Measurements from ENCODE around the gene SLC35E4.
"Not testable (repeated sequence)": the region's sequence is repeated elsewhere in the genome, so short reads cannot be mapped to it uniquely, and the experiment has no call there.

SLC35E4 gene

GRCh38 chr22:30606455-30607299 lies 28.9 kb upstream of the SLC35E4 start, which contains the start of gene TCN2:
TSS of gene TCN2 (plus strand) at chr22:30607174. CDS start at chr22:30607332, 158 bp downstream.
- no peaks in the 10 kb centered on the region for H3K9me3 Mint-ChIP-seq
- H3K4me1 Mint-ChIP-seq = peaks cover 53% of the 10 kb centered on the region
- H3K4me3 Mint-ChIP-seq = peak within 1 kb of the TSS; percentile 80 to 89
- ATAC-seq = peak; percentile 88
- peak within 1 kb of the TSS in 1 of 2 donors; percentile 30 for H3K27ac Mint-ChIP-seq
- DNase-seq = peak; percentile 36 to 57
- H3K27me3 Mint-ChIP-seq = no peaks in the 10 kb centered on the region

GRCh38 chr22:30607300-30607930 lies 28.2 kb upstream of the SLC35E4 start:
- Mint-ChIP-seq H3K4me3 (peak overlapping the region; percentile 80 to 89), H3K27ac (no peak overlapping the region), H3K4me1 (peaks cover 45% of the 10 kb centered on the region), H3K27me3 (no peaks in the 10 kb centered on the region), H3K9me3 (no peaks in the 10 kb centered on the region)
- ATAC-seq = no peak
- DNase-seq = no peak

GRCh38 chr22:30607939-30608338 lies 27.6 kb upstream of the SLC35E4 start:
- H3K4me3 Mint-ChIP-seq = no peak overlapping the region
- peaks cover 43% of the 10 kb centered on the region for H3K4me1 Mint-ChIP-seq
- DNase-seq (no peak), ATAC-seq (no peak)
- no peak overlapping the region for H3K27ac Mint-ChIP-seq
- H3K27me3 Mint-ChIP-seq = no peaks in the 10 kb centered on the region
- H3K9me3 Mint-ChIP-seq = no peaks in the 10 kb centered on the region

GRCh38 chr22:30609260-30610185 lies 26.1 kb upstream of the SLC35E4 start:
- Mint-ChIP-seq H3K9me3 (no peaks in the 10 kb centered on the region), H3K4me1 (peaks cover 43% of the 10 kb centered on the region), H3K27ac (peak overlapping the region in 1 of 2 donors; percentile 54), H3K4me3 (peak overlapping the region; percentile 51 to 56), H3K27me3 (peaks cover 8% of the 10 kb centered on the region)
- ATAC-seq (peak; percentile 71), DNase-seq (peak; percentile 10 to 50)

GRCh38 chr22:30610299-30610698 lies 25.3 kb upstream of the SLC35E4 start:
- H3K4me1 Mint-ChIP-seq = peaks cover 42% of the 10 kb centered on the region

GRCh38 chr22:30611197-30611596 lies 24.4 kb upstream of the SLC35E4 start:
- no peak for ATAC-seq
- Mint-ChIP-seq H3K4me1 (peaks cover 33% of the 10 kb centered on the region), H3K27me3 (peaks cover 8% of the 10 kb centered on the region), H3K4me3 (no peak overlapping the region), H3K27ac (no peak overlapping the region), H3K9me3 (no peaks in the 10 kb centered on the region)
- DNase-seq = no peak

More at GRCh38 chr22:30610299-30610698, 25.3 kb upstream of the SLC35E4 start:
- no peaks in the 10 kb centered on the region for H3K9me3 Mint-ChIP-seq
- DNase-seq = no peak
- H3K4me3 Mint-ChIP-seq = no peak overlapping the region
- no peak for ATAC-seq
- peaks cover 8% of the 10 kb centered on the region for H3K27me3 Mint-ChIP-seq
- H3K27ac Mint-ChIP-seq = no peak overlapping the region

GRCh38 chr22:30612789-30613188 lies 22.8 kb upstream of the SLC35E4 start:
- Mint-ChIP-seq H3K4me1 (peaks cover 19% of the 10 kb centered on the region), H3K27me3 (peaks cover 8% of the 10 kb centered on the region), H3K27ac (no peak overlapping the region), H3K9me3 (no peaks in the 10 kb centered on the region), H3K4me3 (no peak overlapping the region)
- no peak for ATAC-seq
- DNase-seq = no peak

GRCh38 chr22:30614268-30614667 lies 21.3 kb upstream of the SLC35E4 start:
- DNase-seq (no peak), ATAC-seq (no peak)
- Mint-ChIP-seq H3K27ac (no peak overlapping the region), H3K27me3 (peaks cover 8% of the 10 kb centered on the region), H3K9me3 (no peaks in the 10 kb centered on the region), H3K4me1 (peaks cover 4% of the 10 kb centered on the region), H3K4me3 (no peak overlapping the region)

GRCh38 chr22:30614879-30615278 lies 20.7 kb upstream of the SLC35E4 start:
- ATAC-seq (no peak), DNase-seq (no peak)
- no peaks in the 10 kb centered on the region for H3K9me3 Mint-ChIP-seq
- peaks cover 8% of the 10 kb centered on the region for H3K27me3 Mint-ChIP-seq
- H3K4me1 Mint-ChIP-seq = no peaks in the 10 kb centered on the region
- no peak overlapping the region for H3K4me3 Mint-ChIP-seq
- H3K27ac Mint-ChIP-seq = no peak overlapping the region

GRCh38 chr22:30615543-30615954 lies 20.0 kb upstream of the SLC35E4 start:
- Mint-ChIP-seq H3K4me1 (no peaks in the 10 kb centered on the region), H3K4me3 (no peak overlapping the region), H3K27me3 (peaks cover 8% of the 10 kb centered on the region), H3K9me3 (no peaks in the 10 kb centered on the region), H3K27ac (no peak overlapping the region)
- no peak for ATAC-seq
- no peak for DNase-seq

GRCh38 chr22:30617819-30618218 lies 17.8 kb upstream of the SLC35E4 start:
- Mint-ChIP-seq H3K27me3 (peaks cover 14% of the 10 kb centered on the region), H3K4me3 (no peak overlapping the region), H3K9me3 (no peaks in the 10 kb centered on the region), H3K4me1 (no peaks in the 10 kb centered on the region), H3K27ac (no peak overlapping the region)
- ATAC-seq (no peak), DNase-seq (no peak)

GRCh38 chr22:30619909-30620308 lies 15.7 kb upstream of the SLC35E4 start:
- H3K4me1 Mint-ChIP-seq, H3K27ac Mint-ChIP-seq, ATAC-seq, DNase-seq, H3K27me3 Mint-ChIP-seq, H3K9me3 Mint-ChIP-seq, H3K4me3 Mint-ChIP-seq: not testable (repeated sequence)

- H3K27ac Mint-ChIP-seq = no peak overlapping the region
- H3K4me1 Mint-ChIP-seq = no peaks in the 10 kb centered on the region
- no peak overlapping the region for H3K4me3 Mint-ChIP-seq
- ATAC-seq (no peak), DNase-seq (no peak)
- peaks cover 7% of the 10 kb centered on the region for H3K27me3 Mint-ChIP-seq
- no peaks in the 10 kb centered on the region for H3K9me3 Mint-ChIP-seq
These were observed 9.2 kb upstream of the SLC35E4 start for GRCh38 chr22:30626413-30626812.

- DNase-seq = no peak
- Mint-ChIP-seq H3K4me3 (no peak overlapping the region), H3K4me1 (no peaks in the 10 kb centered on the region), H3K9me3 (no peaks in the 10 kb centered on the region), H3K27me3 (no peaks in the 10 kb centered on the region), H3K27ac (no peak overlapping the region)
- ATAC-seq = no peak
These were observed 8.1 kb upstream of the SLC35E4 start for GRCh38 chr22:30627471-30627870.

GRCh38 chr22:30628491-30628890 lies 7.1 kb upstream of the SLC35E4 start:
- DNase-seq = no peak
- no peak for ATAC-seq
- no peaks in the 10 kb centered on the region for H3K27me3 Mint-ChIP-seq
- H3K27ac Mint-ChIP-seq = no peak overlapping the region
- no peaks in the 10 kb centered on the region for H3K9me3 Mint-ChIP-seq
- H3K4me1 Mint-ChIP-seq = no peaks in the 10 kb centered on the region
- no peak overlapping the region for H3K4me3 Mint-ChIP-seq

Data from stimulated activated naive CD8-positive, alpha-beta T cell treated with anti-CD3 and anti-CD28 coated beads, Interleukin-15, amount 100 ng/mL, for 72 hours (primary cell).